Osteocyte (in vitro differentiated cells): ENCODE results near the gene VWCE. TPM values are rescaled to one million over a fixed set of nuclear protein-coding genes. Genes with fewer than 3 reads are reported as not detected.

ENCODE experiments used
- DNase-seq: peaks from one replicate; pipeline ENCODE4 v3.0.0; 2021; ENCODE audit warnings: mixed read lengths; ENCODE audit not compliant: unreplicated experiment; ENCODE audit errors: extremely low spot score
- H3K27ac Mint-ChIP-seq: one replicate; pipeline ENCODE4 v1.8.0; 2021; ENCODE audit warnings: mild to moderate bottlenecking, mixed read lengths; ENCODE audit not compliant: unreplicated experiment
- H3K27me3 Mint-ChIP-seq: one replicate; pipeline ENCODE4 v1.8.0; 2021; ENCODE audit warnings: mixed read lengths; ENCODE audit not compliant: unreplicated experiment
- H3K36me3 Mint-ChIP-seq: one replicate; pipeline ENCODE4 v1.8.0; 2021; ENCODE audit warnings: mixed read lengths; ENCODE audit not compliant: unreplicated experiment
- H3K4me1 Mint-ChIP-seq: one replicate; pipeline ENCODE4 v1.8.0; 2021; ENCODE audit warnings: mixed read lengths; ENCODE audit not compliant: unreplicated experiment
- H3K4me3 Mint-ChIP-seq: one replicate; pipeline ENCODE4 v1.8.0; 2021; ENCODE audit warnings: mild to moderate bottlenecking, moderate library complexity, mixed read lengths; ENCODE audit not compliant: unreplicated experiment
- H3K9me3 Mint-ChIP-seq: one replicate; pipeline ENCODE4 v1.8.0; 2021; ENCODE audit warnings: mixed read lengths; ENCODE audit not compliant: unreplicated experiment
- CTCF ChIP-seq: fragments of 200-600 bp; sonication (generic); IDR thresholded peaks from 2 replicates; pipeline ENCODE4 v1.5.0; 2021; ENCODE audit warnings: antibody characterized with exemption, mild to moderate bottlenecking, moderate library complexity
- total RNA-seq: library from RNA; stranded (reverse); gene quantifications from 2 replicates; pipeline ENCODE4 v1.2.1, GENCODE V29; 2021

VWCE gene
- total RNA-seq, 1 donor from 2014 or later: 8.8 TPM

GRCh38 chr11:61283613-61284012, 11.5 kb downstream of the VWCE start:
- Mint-ChIP-seq H3K9me3 (no peaks in the 10 kb centered on the region), H3K27ac (no peak overlapping the region), H3K4me3 (no peak overlapping the region), H3K27me3 (no peaks in the 10 kb centered on the region), H3K36me3 (peaks cover 44% of the 10 kb centered on the region), H3K4me1 (peaks cover 7% of the 10 kb centered on the region)
- DNase-seq: no peak
- no peak for TF ChIP-seq CTCF

- Mint-ChIP-seq H3K27me3 (no peaks in the 10 kb centered on the region), H3K4me3 (no peak overlapping the region)
Measured at GRCh38 chr11:61281581-61282250, 13.4 kb downstream of the VWCE start.

GRCh38 chr11:61280883-61281580, 14.1 kb downstream of the VWCE start:
- Mint-ChIP-seq H3K4me3 (no peak overlapping the region), H3K36me3 (peaks cover 35% of the 10 kb centered on the region), H3K27me3 (no peaks in the 10 kb centered on the region), H3K27ac (no peak overlapping the region), H3K4me1 (peaks cover 21% of the 10 kb centered on the region), H3K9me3 (no peaks in the 10 kb centered on the region)
- no peak for DNase-seq
- no peak for TF ChIP-seq CTCF

More at GRCh38 chr11:61281581-61282250, 13.4 kb downstream of the VWCE start:
- no peak for TF ChIP-seq CTCF
- no peak for DNase-seq
- Mint-ChIP-seq H3K9me3 (no peaks in the 10 kb centered on the region), H3K27ac (no peak overlapping the region), H3K4me1 (peaks cover 21% of the 10 kb centered on the region), H3K36me3 (peaks cover 37% of the 10 kb centered on the region)

- TF ChIP-seq CTCF: no peak
Measured at GRCh38 chr11:61279934-61280659, 15.0 kb downstream of the VWCE start.

GRCh38 chr11:61278001-61278470, 17.1 kb downstream of the VWCE start:
- Mint-ChIP-seq H3K36me3 (peaks cover 15% of the 10 kb centered on the region), H3K27me3 (no peaks in the 10 kb centered on the region), H3K9me3 (no peaks in the 10 kb centered on the region), H3K27ac (peak overlapping the region; percentile 74), H3K4me3 (peak overlapping the region; percentile 14), H3K4me1 (peaks cover 17% of the 10 kb centered on the region)
- DNase-seq: no peak
- no peak for TF ChIP-seq CTCF

More at GRCh38 chr11:61279934-61280659, 15.0 kb downstream of the VWCE start:
- Mint-ChIP-seq H3K9me3 (no peaks in the 10 kb centered on the region), H3K36me3 (peaks cover 27% of the 10 kb centered on the region), H3K4me1 (peaks cover 17% of the 10 kb centered on the region), H3K27ac (no peak overlapping the region), H3K27me3 (no peaks in the 10 kb centered on the region), H3K4me3 (no peak overlapping the region)
- DNase-seq: no peak
